ENCODE measurements around the gene HEATR5B. TPM values are rescaled to one million over a fixed set of nuclear protein-coding genes. Genes with fewer than 3 reads are reported as not detected.

HEATR5B gene
- total RNA-seq, 4 donors from 2014 or later: 32.8 to 54.2 (median 45.6) TPM

DNA sequence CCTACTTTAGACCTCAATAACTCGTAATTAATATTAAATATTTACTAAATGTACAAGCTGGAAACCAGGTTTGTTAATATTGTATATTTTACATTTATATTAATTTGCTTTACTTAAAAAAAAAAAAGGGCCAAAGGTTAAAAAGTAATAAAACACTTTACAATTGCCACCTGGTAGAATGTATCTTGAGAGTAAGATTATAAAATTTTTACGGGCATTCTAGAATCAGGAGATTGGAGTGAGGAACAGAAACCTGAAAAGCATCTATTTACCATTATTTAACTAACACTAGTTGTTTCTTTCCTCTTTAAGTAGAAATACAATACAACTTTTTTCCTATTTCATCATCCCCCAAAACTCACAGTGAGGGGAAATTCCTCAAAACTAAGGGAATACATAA lies 102.3 kb downstream of the HEATR5B start:
- TF ChIP-seq, protein P1, sequence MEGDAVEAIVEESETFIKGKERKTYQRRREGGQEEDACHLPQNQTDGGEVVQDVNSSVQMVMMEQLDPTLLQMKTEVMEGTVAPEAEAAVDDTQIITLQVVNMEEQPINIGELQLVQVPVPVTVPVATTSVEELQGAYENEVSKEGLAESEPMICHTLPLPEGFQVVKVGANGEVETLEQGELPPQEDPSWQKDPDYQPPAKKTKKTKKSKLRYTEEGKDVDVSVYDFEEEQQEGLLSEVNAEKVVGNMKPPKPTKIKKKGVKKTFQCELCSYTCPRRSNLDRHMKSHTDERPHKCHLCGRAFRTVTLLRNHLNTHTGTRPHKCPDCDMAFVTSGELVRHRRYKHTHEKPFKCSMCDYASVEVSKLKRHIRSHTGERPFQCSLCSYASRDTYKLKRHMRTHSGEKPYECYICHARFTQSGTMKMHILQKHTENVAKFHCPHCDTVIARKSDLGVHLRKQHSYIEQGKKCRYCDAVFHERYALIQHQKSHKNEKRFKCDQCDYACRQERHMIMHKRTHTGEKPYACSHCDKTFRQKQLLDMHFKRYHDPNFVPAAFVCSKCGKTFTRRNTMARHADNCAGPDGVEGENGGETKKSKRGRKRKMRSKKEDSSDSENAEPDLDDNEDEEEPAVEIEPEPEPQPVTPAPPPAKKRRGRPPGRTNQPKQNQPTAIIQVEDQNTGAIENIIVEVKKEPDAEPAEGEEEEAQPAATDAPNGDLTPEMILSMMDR (IDR thresholded peaks at IDR 0.05; ENCODE audit: low read depth): no peak

DNA sequence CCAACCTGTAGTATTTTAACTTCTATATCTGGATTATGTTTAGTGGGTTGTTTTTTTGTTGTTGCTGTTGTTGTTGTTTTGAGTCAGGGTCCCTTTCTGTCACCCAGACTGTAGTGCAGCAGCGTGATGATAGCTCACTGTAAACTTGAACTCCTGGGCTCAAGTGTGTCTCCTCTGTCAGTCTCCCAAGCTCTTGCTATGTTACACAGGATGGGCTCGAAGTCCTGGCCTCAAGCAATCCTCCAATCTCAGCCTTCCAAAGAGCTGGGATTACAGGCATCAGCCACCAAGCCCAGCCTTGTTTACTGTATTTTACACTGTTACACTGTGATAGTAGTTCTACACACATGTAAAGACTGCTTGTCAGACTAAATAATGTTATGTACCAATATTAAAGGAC lies 108.1 kb downstream of the HEATR5B start:
- TF ChIP-seq, protein P1 (IDR thresholded peaks at IDR 0.05; ENCODE audit: low read depth): no peak

DNA sequence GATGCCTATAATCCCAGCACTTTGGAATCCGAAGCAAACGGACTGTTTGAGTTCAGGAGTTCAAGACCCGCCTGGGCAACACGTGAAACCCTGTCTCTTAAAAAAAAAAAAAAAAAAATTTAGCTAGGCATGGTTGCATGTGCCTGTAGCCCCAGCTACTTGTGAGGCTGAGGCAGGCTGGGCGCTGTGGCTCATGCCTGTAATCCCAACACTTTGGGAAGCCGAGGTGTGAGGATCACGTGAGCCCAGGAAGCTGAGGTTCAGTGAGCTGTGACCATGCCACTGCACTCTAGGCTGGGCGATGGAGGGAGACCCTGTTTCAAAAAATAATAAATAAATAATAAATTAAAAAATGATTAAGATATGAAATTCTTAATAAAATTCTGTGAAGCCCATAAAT lies 108.9 kb downstream of the HEATR5B start:
- TF ChIP-seq, protein P1 (IDR thresholded peaks at IDR 0.05; ENCODE audit: low read depth): no peak

DNA sequence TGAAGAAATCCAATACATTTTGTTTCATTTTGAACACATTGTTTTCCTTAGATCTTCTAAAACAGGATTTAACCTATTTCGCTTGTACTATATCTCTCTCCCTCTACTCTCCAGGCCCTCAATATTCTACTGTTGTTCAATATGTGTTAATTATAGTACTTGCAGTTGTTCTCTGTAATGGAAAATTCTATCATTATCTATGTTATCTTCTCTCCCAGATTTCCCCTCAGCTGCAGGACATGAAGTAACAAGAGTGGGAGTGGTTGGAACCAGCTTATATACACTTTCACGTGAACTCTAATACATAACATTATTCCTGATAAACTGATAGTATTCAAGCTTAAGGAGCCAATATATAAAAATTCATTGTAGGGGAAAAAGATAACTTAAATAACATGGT lies 110.9 kb downstream of the HEATR5B start:
- TF ChIP-seq, protein P1 (IDR thresholded peaks at IDR 0.05; ENCODE audit: low read depth): no peak

DNA sequence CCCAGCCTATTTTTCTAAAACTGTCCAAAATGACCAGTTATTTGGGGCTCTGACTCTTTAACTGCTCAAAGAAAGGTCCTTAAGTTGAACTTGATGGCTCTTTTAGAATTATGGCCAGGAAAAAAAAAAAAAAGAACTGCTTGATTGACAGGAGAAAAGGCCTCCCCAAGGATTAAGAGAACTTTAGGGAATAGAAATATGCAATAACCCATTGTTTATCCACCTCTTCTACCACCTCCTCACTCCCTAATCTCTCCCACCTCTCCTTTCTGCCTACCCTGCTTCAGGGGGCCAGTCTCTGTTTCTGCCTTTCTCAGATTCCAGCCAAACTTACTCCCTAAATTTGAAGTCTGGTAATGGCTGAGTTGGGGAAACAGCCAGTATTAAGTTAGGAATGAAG lies 112.2 kb downstream of the HEATR5B start:
- TF ChIP-seq, protein P1 (IDR thresholded peaks at IDR 0.05; ENCODE audit: low read depth): no peak

DNA sequence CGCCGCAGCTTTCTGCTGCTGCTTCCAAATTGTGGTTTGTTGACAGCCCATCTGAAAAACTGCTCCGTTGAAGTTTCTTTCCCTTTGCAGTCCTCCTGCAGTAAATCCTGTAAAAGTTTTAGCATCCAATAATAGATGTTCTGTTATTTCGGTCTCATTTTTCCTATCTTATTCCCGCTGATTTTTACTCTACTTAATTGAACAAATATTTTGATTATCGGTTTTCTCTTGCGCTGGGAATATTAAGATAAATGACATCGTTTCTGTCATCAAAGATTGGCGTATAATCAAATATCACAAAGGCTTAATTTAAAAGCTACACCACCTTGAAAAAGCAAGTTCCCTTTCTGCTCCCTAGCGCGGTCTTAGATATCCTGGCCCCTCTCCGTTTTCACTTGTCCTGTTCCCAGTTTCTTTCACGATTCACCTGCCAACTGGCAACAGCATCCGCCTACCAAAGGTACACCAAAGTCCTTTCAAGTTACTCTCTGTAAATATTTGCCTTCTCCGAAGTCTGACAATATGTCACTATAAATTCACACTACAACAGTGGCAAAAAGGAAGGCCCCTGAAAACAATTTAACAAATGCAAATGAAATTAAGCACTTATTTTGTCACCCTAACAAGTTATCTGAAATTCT lies 116.8 kb downstream of the HEATR5B start:
- TF ChIP-seq, protein P1 (IDR thresholded peaks at IDR 0.05; ENCODE audit: low read depth): no peak

DNA sequence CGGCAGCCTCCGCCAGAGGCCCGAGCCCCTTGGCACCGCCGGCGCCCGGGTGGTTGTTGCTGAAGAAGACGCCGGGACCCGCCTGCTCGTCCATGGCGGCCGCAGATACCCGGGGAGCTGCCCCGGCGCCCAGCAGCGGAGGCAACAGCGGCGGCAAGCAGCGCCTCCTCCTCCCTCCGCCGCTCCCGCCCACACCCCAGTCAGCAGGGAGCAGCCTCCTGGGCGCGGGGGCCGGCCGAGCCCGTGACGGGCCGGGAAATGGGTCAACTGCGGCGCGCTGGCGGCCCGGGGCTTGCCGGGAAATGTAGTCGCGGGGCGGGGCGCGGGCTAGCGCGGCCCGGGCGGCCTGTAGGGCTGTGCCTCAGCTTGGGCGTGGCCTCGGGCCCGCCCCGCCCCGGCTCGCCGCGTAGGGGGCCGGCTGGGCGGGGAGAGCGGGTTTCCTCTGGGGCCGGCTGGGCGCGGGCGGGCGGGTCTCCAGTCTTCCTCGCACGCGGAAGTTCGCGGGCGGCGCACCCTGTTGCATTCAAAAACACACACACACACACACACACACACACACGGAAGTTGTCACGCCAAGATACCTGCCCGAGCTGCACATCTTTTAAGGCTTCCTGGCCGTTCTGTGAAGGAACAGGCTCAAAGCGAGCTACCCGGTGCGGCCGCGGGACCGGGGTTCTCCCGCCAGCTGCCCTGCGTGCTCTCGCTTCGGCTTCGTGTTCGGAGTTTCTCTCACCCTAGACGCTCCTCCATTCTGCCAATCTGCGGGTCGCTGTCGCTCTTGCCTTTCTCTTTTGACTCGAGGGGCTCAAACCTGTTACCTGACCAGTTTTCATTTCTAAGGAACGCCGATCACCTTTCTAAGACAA lies 117.6 kb downstream of the HEATR5B start, which contains the start of gene STRN:
TSS of gene STRN (minus strand) at position 167 of the 866 bp plus-strand sequence. CDS start at position 94, 73 bp downstream.
- TF ChIP-seq, protein P1 (IDR thresholded peaks at IDR 0.05; ENCODE audit: low read depth): no peak

All from subcutaneous adipose tissue (tissue), 4 donors.